NCI-H2107 treated with DMSO at 0.1 percent for 48 hours (cell line): ENCODE measurements around the gene SLC23A2.
A peak's percentile ranks its signal among the peaks of the same experiment; 100 is the strongest.
"Not testable (repeated sequence)": the region's sequence is repeated elsewhere in the genome, so short reads cannot be mapped to it uniquely, and the experiment has no call there.

Source experiments
- DNase-seq: peaks from one replicate; lab custom pipeline; 2025; ENCODE audit not compliant: unreplicated experiment; lab: John Stamatoyannopoulos, UW

Gene SLC23A2

GRCh38 chr20:4937407-4938319 lies 63.6 kb downstream of the SLC23A2 start:
- peak; percentile 15 for DNase-seq

GRCh38 chr20:4936851-4937406 lies 64.4 kb downstream of the SLC23A2 start:
- no peak for DNase-seq

- DNase-seq: no peak
Measured at GRCh38 chr20:4936392-4936850, 64.9 kb downstream of the SLC23A2 start.

- DNase-seq: no peak
Measured at GRCh38 chr20:4932061-4932460, 69.2 kb downstream of the SLC23A2 start.

- DNase-seq: no peak
Measured at GRCh38 chr20:4929686-4930397, 71.5 kb downstream of the SLC23A2 start.

- no peak for DNase-seq
Measured at GRCh38 chr20:4926531-4927156, 74.7 kb downstream of the SLC23A2 start.

- DNase-seq: no peak
Measured at GRCh38 chr20:4925842-4926530, 75.3 kb downstream of the SLC23A2 start.

- DNase-seq: no peak
Measured at GRCh38 chr20:4924446-4924845, 76.9 kb downstream of the SLC23A2 start.

- DNase-seq: no peak
Measured at GRCh38 chr20:4924032-4924431, 77.3 kb downstream of the SLC23A2 start.

GRCh38 chr20:4922186-4922585 lies 79.1 kb downstream of the SLC23A2 start:
- no peak for DNase-seq

GRCh38 chr20:4921271-4921670 lies 80.0 kb downstream of the SLC23A2 start:
- not testable (repeated sequence) for DNase-seq

GRCh38 chr20:4920655-4921054 lies 80.7 kb downstream of the SLC23A2 start:
- no peak for DNase-seq

- DNase-seq: no peak
Measured at GRCh38 chr20:4920131-4920530, 81.2 kb downstream of the SLC23A2 start.

- peak; percentile 35 for DNase-seq
Measured at GRCh38 chr20:4919047-4919704, 82.1 kb downstream of the SLC23A2 start.

GRCh38 chr20:4918473-4918872 lies 82.8 kb downstream of the SLC23A2 start:
- no peak for DNase-seq

GRCh38 chr20:4916971-4917881 lies 84.1 kb downstream of the SLC23A2 start:
- no peak for DNase-seq

- no peak for DNase-seq
Measured at GRCh38 chr20:4913147-4913546, 88.2 kb downstream of the SLC23A2 start.

- no peak for DNase-seq
Measured at GRCh38 chr20:4912380-4913142, 88.7 kb downstream of the SLC23A2 start.
